Astrocyte (in vitro differentiated cells and primary cell): ENCODE results near the gene EFCAB6.

ENCODE experiments used
- CTCF ChIP-seq: IDR thresholded peaks from 2 replicates; pipeline ENCODE4 v1.5.1; 2011; ENCODE audit warnings: low read depth, mild to moderate bottlenecking, inconsistent platforms, low read length, moderate library complexity; ENCODE audit not compliant: insufficient read depth
- EZH2 ChIP-seq: IDR thresholded peaks from 2 replicates; pipeline ENCODE4 v1.6.1; 2012; ENCODE audit warnings: mild to moderate bottlenecking, low read length, inconsistent platforms; ENCODE audit not compliant: insufficient read depth

GRCh38 chr22:43550024-43550620 lies 262.0 kb downstream of the EFCAB6 start:
- TF ChIP-seq CTCF (no peak), EZH2 (no peak)
